GM18505 (cell line): ENCODE results near the gene OSGIN1.

Source experiments
- ATAC-seq: cut with Tn5 transposase; IDR thresholded peaks from one replicate; pipeline ENCODE4 v1.9.1; 2021; ENCODE audit not compliant: unreplicated experiment
- POLR2A ChIP-seq: IDR thresholded peaks from 4 replicates; pipeline ENCODE4 v1.6.1; 2011; ENCODE audit warnings: borderline replicate concordance; ENCODE audit not compliant: insufficient read depth, insufficient read length; ENCODE audit errors: extremely low read depth

OSGIN1 gene

GRCh38 chr16:83931556-83931955 lies 21.5 kb upstream of the OSGIN1 start:
- no peak for ATAC-seq
- TF ChIP-seq POLR2A, result no peak

- no peak for ATAC-seq
These were observed 20.7 kb upstream of the OSGIN1 start for GRCh38 chr16:83932304-83932703.

DNA sequence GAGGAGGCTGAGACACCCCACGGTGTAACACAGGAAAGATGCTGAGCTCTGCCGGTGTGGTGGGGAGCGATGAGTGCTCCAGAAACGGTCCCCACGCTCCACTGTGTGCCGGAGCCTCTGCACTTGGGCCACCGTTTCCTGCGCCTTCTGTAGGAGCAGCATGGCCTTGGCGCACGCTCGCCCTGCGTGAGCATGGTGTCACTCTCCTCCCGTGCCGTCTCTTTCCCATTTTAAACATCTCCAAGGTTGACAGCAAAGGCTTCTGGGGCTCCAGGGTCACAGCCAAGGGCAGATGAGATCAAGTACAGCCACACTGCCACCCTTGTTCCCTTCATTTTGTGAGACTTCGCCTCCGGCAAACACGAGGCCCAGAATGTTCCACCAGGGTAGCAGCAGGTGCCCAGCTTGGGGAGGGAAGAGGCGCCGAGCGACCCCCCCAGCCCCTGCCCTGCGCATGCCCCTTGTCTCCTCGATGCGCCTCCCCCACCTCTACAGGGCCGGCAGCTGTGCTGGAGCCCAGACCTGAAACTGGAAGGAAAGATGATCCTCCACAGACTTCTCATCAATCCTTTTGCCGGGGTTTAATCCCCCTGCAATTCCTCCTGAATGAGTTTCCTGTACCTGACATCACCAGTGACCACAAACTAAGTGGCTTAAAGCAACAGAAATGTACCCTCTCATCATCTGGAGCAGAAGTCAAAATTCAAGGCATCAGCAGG lies 19.9 kb upstream of the OSGIN1 start:
- ATAC-seq, result no peak
- TF ChIP-seq POLR2A, result no peak

More at GRCh38 chr16:83932304-83932703, 20.7 kb upstream of the OSGIN1 start:
- TF ChIP-seq POLR2A, result no peak

- ATAC-seq, result no peak
- TF ChIP-seq POLR2A, result no peak
These were observed 19.0 kb upstream of the OSGIN1 start for GRCh38 chr16:83933885-83934683.

DNA sequence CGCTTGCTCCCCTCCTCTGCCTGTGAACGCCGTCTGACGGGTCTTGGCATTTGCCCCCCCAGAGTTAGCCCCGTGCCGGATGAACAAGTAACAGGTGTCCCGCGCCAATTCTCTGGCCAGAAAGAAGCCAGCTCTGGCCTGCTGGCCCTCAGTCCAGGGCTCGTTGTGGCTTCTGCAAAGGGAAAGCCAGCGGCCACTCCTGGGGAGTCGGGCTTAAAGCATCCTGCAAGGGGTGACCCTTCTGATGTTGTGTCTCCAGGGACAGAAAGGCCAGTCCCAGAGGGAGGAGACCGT lies 18.4 kb upstream of the OSGIN1 start:
- no peak for ATAC-seq
- TF ChIP-seq POLR2A, result no peak

GRCh38 chr16:83935005-83935857 lies 17.8 kb upstream of the OSGIN1 start:
- TF ChIP-seq POLR2A, result no peak
- no peak for ATAC-seq

DNA sequence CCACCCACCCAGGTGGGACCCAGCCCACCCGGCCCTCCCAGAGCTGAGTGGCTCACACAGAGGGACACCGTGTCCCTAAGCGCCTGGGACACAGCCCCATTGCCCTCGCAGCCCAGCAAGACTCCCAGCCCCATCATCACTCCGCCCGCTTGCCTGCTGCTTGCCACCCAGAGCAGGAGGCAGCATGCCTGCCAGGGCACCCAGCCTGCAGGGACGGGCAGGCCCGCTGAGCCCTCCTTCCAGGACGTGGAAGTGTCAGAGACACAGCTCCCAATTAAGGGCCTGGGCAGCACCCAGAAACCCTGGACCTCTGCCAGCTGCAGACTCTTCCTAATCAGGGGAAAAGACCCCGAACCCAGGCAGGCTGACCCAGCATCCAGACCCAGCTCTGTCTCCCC lies 17.2 kb upstream of the OSGIN1 start:
- no peak for ATAC-seq
- no peak for TF ChIP-seq POLR2A

GRCh38 chr16:83936581-83937165 lies 16.4 kb upstream of the OSGIN1 start:
- no peak for TF ChIP-seq POLR2A
- ATAC-seq, result no peak

GRCh38 chr16:83937267-83937666 lies 15.8 kb upstream of the OSGIN1 start:
- ATAC-seq, result no peak
- no peak for TF ChIP-seq POLR2A

- TF ChIP-seq POLR2A, result no peak
- no peak for ATAC-seq
These were observed 14.8 kb upstream of the OSGIN1 start for GRCh38 chr16:83937922-83938885.

DNA sequence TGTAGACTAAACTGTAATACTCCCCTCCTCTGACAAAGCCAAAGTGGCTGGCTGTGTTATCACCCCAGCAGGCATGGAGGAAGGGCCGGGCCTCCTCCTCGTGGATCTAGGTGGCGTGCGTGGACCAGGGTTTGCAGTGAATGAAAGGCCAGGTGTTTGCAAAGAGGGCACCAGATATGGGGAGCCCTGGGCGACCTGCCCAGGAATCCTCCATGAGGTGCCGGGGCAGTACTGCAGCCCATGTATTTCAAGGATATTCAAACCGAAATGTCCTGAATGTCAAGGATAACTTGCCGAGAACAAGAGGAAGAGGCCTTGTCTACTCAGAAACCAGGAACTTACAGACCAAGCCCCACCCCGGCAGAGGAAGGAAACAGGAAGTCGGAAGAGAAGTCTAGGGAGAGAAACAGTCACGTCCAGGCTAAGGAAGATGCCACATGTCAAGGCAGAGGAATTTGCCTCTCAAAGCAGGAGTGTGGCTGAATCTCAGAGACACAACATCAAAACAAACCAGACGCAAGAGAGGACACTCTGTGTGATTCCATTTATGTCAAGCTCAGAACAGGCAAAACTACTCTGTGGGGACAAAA lies 13.7 kb upstream of the OSGIN1 start:
- no peak for ATAC-seq
- no peak for TF ChIP-seq POLR2A

DNA sequence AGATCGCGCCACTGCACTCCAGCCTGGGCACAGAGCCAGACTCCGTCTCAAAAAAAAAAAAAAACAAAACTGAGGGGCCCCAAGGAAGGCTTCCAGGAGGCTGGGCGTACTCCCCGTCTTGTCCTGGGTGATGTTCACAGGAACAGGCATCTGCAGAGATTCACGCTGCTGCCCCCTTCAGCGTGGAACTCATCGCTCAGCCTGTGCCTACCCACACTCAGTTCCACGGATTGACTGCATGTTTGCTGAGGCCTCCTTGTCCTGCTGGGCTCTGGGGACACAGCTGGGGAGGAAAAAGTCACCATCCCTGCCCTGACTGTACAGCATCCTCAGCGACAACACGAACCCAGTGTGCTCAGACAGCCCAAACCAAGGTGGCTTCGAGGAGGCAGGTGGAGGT lies 12.9 kb upstream of the OSGIN1 start:
- no peak for ATAC-seq
- TF ChIP-seq POLR2A, result no peak
